HG03066 (cell line): ENCODE data around the gene DNAI7.

ENCODE experiments used
- ATAC-seq: cut with Tn5 transposase; IDR thresholded peaks from one replicate; pipeline ENCODE4 v1.9.1; 2021; ENCODE audit warnings: low read depth; ENCODE audit not compliant: unreplicated experiment

DNAI7 gene

GRCh38 chr12:25195056-25195971, at the start of gene DNAI7, which contains the start of gene ETFRF1:
Gene DNAI7, minus strand, starts transcription at chr12:25195160. Its CDS starts 82 bp downstream, at chr12:25195078.
Gene ETFRF1, plus strand, starts transcription at chr12:25195237. Its CDS starts 8,720 bp downstream, at chr12:25203957.
- ATAC-seq: peak; percentile 91

GRCh38 chr12:25243680-25243990, 48.7 kb upstream of the DNAI7 start:
- ATAC-seq: no peak

- no peak for ATAC-seq
Measured at GRCh38 chr12:25242981-25243679, 48.2 kb upstream of the DNAI7 start.

GRCh38 chr12:25241167-25242020, 46.4 kb upstream of the DNAI7 start:
- no peak for ATAC-seq

GRCh38 chr12:25236626-25237025, 41.7 kb upstream of the DNAI7 start:
- ATAC-seq: no peak

- ATAC-seq: no peak
Measured at GRCh38 chr12:25236190-25236589, 41.2 kb upstream of the DNAI7 start.

GRCh38 chr12:25213338-25213737, 18.4 kb upstream of the DNAI7 start:
- ATAC-seq: no peak

GRCh38 chr12:25208554-25208953, 13.6 kb upstream of the DNAI7 start:
- ATAC-seq: no peak

- ATAC-seq: no peak
Measured at GRCh38 chr12:25207846-25208245, 12.9 kb upstream of the DNAI7 start.

- ATAC-seq: no peak
Measured at GRCh38 chr12:25207411-25207810, 12.5 kb upstream of the DNAI7 start.

GRCh38 chr12:25202137-25202536, 7.2 kb upstream of the DNAI7 start:
- no peak for ATAC-seq

GRCh38 chr12:25200703-25201102, 5.7 kb upstream of the DNAI7 start:
- no peak for ATAC-seq

GRCh38 chr12:25197608-25198007, 2.6 kb upstream of the DNAI7 start:
- ATAC-seq: no peak

- no peak for ATAC-seq
Measured at GRCh38 chr12:25194722-25195055, 271 bp downstream of the DNAI7 start.

GRCh38 chr12:25194214-25194613, 746 bp downstream of the DNAI7 start:
- ATAC-seq: no peak

- no peak for ATAC-seq
Measured at GRCh38 chr12:25190793-25191192, 4.2 kb downstream of the DNAI7 start.

GRCh38 chr12:25189656-25190055, 5.3 kb downstream of the DNAI7 start:
- ATAC-seq: no peak

GRCh38 chr12:25187781-25188180, 7.2 kb downstream of the DNAI7 start:
- no peak for ATAC-seq

GRCh38 chr12:25186788-25187402, 8.1 kb downstream of the DNAI7 start:
- peak; percentile 88 for ATAC-seq

- no peak for ATAC-seq
Measured at GRCh38 chr12:25186038-25186787, 8.7 kb downstream of the DNAI7 start.
